Germinal center (tissue), 1 donor: Measurements from ENCODE around the gene NIPAL3.
A peak's percentile ranks its signal among the peaks of the same experiment; 100 is the strongest.
"Not testable (repeated sequence)": the region's sequence is repeated elsewhere in the genome, so short reads cannot be mapped to it uniquely, and the experiment has no call there.

Source experiments
- DNase-seq: peaks from one replicate; pipeline ENCODE4 v3.0.0; 2012; ENCODE audit warnings: mixed read lengths, low spot score

The NIPAL3 gene

DNA sequence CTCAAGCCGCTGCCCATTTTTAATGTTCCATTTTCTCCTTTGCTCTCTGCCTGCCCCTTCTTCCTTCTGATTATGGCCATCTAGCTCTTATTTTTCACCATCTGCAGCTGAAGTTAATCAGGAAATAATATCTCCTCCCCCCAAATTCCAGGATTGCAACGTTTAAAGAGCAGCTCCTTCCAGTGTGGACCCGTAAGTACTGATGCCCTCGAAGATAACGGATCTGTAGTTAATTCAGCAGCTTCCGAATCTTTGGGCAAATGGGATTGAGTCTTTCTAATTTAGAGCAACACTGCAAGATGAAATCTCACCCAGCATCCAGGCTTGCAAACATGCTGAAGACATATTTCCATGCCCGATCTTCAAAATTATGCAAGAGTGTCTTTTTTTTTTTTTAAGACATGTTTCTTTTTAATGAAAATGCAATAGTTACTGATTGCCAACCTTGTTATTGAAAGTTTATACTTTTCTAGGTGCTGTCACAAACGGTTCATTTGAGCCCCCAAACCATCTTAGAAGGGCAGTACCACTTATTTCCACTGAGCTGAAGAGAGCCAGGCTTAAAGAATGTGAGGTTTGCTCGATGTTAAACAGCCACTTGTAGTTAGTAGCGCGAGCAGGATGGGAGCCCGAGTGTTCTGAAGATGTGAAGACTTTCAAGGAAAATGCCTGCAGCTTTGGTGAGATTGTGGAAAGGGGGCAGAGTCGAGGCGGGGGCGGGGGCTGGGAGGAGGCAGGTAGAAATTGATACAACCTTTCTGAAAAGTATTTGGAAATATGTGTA lies 76.2 kb downstream of the NIPAL3 start:
- no peak for DNase-seq

DNA sequence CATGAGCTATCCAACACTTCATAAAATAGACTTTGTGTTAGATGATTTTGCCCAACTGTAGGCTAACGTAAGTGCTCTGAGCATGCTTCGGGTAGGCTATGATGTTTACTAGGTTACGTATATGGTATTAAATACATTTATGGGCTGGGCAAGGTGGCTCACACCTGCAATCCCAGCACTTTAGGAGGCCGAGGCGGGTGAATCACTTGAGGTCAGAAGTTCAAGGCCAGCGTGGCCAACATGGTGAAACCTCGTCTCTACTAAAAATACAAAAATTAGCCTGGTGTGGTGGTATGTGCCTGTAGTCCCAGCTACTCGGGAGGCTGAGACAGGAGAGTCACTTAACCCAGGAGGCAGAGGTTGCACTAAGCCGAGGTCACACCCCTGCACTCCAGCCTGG lies 77.3 kb downstream of the NIPAL3 start:
- DNase-seq, result not testable (repeated sequence)

DNA sequence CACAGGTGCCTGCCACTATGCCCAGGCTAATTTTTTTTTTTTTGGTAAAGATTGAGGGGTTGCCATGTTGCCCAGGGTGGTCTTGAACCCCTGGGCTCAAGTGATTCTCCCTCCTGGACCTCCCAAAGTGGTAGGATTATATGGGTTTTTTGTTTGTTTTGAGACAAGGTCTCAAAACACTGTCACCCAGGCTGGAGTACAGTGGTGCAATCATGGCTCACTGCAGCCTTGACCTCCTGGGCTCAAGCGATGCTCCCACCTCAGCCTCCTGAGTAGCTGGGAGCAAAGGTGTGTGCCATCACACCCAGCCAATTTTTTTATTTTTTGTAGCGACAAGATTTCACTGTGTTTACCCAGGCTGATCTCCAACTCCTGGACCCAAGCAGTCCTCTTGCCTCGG lies 78.2 kb downstream of the NIPAL3 start:
- DNase-seq, result no peak

DNA sequence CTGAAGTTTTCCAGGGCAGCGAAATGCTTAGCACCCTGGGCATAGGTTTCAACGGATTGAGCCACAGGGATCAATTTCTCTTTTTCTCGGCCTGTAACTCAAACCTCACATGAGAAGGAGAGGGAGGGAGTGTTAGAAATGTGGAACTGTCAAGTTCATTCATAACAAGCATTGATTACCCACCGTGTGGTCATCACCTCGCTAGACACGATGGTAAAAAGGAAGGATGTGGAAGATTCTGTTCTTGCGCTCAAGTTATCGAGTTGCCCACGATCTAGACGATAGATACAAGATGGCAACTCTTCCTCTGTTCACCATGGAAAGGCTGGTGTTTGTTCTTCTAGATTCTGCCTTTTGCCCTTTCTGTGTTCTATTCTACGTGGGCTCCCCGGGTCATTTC lies 83.0 kb downstream of the NIPAL3 start:
- DNase-seq, result no peak

DNA sequence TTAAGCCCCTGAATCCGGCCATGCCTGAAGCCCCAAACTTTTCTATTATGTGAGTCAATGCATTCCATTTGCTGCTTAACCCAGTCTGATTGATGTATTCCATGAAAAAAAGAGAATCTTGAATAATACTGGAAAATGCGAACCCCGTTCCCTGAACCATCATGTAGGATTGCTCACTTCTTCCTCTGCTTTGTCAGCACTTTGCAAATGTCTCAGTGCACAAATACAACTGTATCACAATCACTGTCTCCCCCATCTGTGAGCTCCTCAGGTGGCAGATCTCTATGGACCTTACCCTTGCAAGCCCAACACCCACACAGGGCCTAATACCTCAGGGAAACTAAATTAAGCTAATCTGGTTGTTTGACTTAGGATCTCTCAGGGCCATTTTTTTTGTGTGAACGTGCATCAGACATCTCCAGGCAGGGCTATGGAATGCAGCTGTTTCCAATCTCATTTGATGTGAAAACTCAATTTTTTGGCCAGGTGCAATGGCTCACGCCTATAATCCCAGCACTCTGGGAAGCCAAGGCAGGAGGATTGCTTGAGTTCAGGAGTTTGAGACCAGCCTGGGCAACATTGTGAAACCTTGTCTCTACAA lies 84.9 kb downstream of the NIPAL3 start:
- no peak for DNase-seq

DNA sequence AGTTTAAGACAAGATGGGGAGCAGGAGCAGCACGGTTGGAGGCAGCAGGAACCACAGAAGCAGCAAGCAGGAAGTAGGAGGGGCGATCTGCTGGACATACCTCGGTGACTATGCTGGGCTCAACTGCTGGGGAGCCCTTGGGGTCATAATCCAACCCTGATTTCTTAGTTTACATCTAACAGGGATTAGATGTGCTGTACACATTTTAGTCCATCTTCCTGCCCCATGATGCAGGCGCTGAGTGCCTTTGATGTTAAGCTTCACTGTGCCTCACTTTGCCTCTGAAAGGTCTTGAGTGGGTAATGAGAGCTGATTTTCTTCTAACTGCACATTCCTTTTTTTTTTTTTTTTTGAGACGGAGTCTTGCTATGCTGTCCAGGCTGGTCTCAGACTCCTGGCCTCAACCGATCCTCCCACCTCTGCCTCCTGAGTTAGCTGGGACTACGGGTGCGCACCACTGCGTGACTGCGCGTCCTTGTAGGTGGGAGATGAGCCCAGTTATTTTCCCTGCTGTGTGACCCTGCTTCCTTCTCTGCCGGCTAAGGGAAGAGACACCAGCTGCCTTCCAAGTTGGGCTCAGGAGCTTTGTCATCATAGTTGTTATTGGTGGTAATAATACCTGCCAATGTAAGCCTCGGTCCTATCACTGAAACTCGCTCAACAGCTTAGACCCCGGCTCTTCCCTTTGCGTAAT lies 85.9 kb downstream of the NIPAL3 start:
- peak; percentile 64 for DNase-seq

DNA sequence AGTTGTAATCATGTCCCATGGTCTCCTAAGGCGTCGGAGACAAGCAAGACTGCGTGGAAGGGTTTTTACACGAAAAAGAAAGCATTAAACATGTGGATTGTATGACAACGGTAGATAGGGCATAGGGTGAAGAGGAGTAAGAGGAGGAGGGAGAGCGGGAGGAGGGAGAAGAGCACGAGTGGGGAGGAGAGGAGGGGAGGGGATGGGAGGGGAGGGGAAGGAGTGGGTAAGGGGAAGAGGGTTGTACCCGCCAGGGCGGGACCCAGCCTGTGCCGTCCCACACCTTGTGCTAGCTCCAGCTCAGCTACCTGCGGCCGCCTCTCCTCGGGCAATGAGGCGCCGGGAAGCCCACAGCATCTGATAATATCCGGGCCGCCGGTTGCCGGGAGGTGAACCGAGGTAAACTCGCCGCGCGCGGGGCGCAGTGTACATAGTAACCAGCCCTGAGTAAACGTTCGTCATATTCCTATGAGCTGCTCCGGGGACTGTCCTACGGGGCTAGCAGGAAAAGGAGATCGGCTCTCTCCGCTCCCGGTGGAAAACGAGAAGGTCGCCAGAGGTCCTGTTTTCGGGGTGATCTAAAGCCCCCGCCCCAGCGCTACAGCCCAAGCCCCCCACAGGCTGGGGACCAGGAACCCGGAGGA lies 86.6 kb downstream of the NIPAL3 start:
- DNase-seq, result peak; percentile 78

DNA sequence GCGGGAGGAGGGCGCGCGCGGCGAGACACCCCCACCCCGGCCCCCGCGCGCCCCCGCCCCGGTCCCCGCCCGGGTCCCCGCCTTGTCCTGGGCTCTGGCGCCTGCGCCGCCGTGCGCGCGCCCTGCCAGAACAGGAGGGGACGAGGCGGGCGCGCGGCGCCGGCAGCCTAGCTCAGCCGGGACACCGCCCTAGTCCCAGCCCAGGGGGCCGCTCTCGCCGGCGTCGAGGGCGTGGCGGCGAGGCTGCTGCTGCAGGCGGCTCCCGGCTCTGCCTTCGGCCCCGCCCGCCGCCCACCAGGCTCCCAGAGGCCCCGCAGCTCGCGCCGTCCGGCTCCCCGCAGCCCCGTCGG lies 87.1 kb downstream of the NIPAL3 start, which contains the start of gene RCAN3:
TSS of gene RCAN3 (plus strand) at position 128 of the 350 bp plus-strand sequence. CDS start 11,537 bp downstream, outside the sequence.
- DNase-seq, result peak; percentile 96

DNA sequence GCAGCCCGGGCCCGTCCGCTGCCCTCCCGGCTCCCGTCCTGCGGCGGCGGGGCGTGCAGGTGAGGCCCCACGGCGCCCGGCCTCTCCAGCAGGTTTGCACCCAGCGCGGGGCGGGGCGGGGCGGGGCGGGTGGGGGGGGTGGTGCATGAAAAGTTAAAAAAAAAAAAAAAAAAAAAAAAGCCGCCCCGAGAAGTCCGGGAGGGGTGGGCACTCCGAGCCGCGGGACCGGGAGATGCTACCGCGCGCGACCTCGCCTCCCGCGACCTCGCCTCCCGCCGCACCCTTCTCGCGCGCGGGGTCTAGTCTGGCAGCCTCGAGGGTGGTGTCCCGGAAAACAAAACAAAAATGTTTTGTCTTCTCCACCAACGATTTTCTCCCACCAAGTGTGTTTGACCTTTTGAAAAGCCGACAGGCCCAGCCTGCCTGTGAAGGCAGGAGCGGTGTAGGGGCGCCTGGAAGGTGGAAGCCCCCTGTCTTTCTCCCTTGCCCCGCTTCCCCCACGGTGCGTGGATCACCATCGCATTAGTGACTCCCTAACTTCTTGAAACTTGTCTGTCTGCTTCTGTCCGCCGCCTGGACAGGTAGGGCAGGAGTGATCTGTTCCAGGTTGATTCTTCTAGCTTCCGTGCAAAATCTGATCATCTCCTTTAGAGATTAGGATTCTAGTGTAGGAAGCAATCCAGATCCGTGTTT lies 87.6 kb downstream of the NIPAL3 start:
- no peak for DNase-seq

DNA sequence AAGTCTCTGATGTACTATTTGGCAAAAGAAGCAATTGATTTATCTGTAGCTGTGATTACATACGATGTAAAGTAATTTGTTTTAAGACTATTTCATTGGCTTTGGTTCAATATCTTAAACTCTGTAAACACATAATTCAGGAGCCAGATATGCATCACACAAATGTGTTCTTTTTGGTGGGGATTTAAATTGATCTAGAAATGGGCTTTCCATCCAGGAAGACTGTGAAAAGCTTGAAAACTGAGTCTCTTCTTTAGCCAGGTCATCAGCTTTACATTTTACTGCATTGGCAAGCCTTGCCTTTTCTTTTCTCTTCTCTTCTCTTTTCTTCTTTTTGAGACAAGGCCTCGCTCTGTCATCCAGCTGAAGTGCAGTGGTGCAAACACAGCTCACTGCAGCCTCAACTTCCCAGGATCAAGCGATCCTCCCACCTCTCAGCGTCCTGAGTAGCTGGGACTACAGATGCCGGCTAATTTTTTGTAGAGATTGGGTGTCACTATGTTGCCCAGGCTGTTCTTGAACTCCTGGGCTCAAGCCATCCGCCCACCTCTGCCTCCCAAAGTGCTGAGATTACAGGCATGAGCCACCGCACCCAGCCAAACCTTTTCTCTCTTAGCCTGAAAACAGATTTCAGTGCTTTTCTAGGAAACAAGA lies 88.4 kb downstream of the NIPAL3 start:
- DNase-seq, result no peak

DNA sequence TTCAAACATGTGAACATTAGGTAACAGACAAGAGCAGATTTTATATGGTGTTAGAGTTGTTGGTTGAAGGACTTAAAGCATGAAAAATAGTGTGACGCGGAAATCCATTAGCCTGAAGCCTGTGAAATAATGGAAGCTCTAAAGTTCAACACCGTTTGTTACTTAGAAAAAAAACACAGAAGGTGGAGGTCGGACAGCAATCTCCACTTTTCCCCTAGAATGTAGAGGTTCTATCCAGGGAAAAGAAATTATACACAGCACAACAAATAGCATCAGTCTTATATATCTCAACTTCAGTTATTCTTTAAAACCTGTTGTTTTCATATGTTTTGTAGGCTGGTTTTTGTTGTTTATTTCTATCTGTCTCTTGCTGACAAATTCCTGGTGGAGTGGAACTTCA lies 89.0 kb downstream of the NIPAL3 start:
- no peak for DNase-seq

DNA sequence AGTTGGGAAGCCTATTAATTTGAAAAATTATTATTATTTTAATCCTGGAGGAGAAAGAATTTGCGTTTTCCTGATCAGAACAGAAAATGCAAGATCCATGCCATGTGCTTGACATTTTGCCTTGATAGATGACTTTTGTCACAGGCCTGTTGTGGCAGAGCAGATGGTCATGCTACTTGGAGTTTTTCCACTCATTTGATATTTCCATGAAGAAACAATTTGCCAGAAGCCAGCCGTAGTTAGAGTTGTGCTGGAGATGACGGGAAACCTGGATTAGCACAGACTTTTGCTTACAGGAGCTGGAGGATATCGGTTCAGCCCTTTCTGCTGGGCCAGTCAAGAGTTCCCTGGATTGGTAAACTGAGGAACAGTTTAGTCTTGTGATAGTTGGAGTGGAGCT lies 90.2 kb downstream of the NIPAL3 start:
- DNase-seq, result no peak

DNA sequence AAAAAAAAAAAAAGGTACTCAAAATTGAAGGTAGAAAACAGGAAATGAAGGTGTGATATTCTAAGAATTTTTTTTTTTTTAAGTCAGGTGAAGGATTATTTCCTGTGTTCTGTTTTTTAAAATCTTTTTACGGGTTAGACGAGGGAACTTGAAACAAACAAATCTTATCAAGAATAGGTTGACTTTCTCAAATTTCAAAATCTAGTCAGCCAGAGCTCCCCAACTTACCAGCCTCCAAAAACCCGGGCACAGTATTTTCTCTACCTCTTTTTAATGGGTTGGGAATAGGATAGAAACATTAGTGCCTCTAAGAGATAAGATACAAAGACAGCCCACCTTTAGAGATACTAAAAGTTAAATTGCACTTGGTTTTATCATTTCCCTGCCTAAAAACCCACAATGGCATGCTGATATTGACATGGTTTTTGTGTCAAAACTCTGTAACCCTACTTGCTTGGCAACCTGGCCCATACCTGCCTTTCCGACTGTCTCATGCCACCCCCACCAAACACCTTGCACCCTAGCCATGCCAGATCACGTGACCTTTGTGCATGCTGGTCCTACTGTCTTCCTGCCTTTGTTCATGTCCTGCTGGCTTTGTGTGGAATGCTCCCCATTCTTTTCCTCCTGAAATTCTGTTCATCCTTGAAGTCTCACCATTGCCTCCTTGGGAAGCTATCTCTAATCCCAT lies 91.2 kb downstream of the NIPAL3 start:
- DNase-seq, result no peak

DNA sequence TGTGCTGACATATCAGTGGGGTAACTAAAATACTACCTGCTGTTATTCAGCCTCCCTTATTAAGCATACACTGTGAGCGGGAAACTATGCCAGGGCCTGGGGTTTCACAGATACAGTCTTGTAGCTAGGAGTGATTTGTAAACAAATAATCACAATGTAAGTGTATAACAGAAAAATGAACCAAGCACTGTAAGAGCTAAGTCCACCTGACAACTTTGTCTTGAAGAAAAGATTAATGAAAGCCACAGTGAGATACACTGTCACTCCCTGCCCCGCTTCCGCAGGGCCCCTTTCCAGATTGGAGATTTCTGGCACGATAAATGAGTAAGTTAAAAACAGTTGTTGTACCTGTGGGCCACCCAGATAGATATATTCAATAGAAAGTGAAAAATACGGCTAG lies 91.8 kb downstream of the NIPAL3 start:
- DNase-seq, result no peak

DNA sequence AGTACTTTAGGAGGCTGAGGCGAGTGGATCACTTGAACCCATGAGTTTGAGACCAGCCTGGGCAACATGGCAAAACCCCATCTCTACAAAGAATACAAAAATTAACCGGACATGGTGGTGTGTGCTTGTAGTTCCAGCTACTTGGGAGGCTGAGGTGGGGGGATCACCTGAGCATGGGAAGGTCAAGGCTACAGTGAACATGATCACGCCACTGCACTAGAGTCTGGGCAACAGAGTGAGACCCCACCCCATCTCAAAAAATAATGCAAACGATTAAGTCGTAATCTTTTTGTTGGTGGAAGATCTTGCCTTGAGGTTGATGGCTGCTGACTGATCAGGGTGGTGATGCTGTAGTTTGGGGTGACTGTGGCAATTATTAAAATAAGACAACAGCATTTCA lies 93.3 kb downstream of the NIPAL3 start:
- no peak for DNase-seq

DNA sequence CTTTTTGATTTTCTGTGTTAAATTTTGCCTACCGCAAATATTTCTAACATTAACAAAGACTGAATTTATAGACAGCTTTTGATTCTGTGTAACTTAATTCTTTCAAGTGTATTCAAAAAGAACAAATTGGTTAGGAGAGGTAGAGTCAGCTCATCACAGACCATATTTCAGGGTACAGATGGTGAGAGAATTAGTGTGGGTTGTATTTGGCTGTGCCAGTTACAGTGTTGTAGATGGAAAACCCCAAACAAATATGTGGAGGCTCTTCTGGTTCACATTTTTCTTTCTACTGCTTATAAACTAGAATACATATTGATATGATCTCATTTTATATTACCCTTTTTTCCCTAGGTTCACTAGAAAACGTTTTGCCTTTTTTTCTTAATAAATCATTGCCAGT lies 98.1 kb downstream of the NIPAL3 start:
- DNase-seq, result no peak

DNA sequence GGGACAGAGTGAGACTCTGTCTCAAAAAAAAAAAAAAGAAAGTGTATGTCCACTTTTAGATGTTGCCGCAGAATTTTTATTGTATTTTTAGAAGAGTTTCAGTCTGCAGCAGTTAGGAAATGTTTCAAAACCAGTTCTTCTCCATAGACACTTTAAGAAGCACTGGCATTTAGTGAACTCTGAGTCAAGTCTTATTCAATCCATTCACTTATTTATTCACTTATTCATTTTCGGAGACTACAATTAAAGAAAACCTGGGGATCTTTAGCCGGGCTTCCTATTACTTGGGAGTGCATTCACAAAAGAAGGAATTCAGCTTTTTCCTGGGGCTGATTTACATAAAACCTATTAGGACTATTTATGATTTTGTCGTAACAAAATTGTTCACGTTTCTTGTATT lies 99.3 kb downstream of the NIPAL3 start:
- no peak for DNase-seq

DNA sequence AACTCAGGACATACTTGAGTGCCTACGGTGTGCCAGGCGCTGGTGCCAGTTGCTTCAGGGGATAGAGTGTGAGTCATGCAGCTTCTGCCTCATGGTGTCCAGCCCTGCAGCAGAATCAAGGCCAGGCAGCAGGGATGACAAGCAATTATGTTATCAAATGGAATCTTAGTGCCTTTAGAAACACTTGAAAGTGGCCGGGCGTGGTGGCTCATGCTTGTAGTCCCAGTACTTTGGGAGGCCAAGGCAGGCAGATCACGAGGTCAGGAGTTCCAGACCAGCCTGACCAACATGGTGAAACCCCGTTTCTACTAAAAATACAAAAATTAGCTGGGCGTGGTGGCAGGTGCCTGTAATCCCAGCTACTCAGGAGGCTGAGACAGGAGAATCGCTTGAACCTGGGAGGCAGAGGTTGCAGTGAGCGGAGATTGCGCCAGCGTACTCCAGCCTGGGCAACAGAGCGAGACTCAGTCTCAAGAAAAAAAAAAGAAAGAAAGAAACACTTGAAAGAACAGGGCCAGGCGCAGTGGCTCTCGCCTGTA lies 100.1 kb downstream of the NIPAL3 start:
- DNase-seq, result not testable (repeated sequence)

DNA sequence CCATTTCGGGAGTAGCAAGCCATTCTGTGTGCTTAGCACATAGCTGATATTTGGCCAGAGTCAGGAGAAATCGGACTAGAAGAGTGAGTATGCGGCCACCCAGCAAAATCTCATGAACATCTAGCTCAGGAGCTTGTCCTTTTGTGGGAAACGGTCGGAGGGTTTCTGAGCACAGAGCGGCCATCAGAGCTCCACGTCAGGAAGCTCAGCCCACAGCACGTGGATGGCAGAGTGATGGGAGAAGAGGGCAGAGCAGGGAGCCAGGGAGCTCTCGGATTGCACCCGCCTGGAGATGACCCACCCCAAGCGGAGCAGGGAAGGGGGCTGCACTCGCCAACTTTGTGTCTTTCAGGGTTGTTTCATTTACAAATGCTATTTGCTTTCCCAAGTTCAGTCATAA lies 100.9 kb downstream of the NIPAL3 start:
- DNase-seq, result no peak

DNA sequence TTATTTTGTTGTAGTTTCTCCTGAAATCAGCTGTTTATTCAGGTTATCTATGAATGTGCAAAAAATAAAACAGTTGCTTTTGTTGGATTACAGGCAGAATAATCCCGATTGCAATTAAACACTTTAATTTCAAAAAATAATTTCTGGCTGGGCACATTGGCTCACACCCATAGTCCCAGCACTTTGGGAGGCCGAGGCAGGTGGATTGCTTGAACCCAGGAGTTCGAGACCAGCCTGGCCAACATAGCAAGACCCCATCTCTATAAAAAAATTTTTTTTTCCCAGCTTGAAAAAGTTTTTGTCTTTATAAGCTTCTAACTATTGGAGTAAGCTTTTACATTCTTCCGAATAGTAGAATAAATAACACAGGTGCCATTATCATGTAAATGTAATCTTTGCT lies 102.3 kb downstream of the NIPAL3 start:
- no peak for DNase-seq

DNA sequence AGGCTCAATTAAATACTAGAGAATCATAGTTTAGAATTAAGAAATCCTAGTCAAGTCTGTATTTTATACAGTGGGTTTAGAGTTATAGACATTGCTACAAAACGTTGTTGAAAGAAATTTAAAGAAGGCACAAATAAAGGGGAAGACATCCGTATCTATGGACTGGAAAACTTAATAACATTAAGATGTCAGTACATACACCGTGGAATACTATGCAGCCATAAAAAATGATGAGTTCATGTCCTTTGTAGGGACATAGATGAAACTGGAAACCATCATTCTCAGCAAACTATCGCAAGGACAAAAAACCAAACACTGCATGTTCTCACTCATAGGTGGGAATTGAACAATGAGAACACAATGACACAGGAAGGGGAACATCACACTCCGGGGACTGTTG lies 104.7 kb downstream of the NIPAL3 start:
- DNase-seq, result not testable (repeated sequence)
